NCI-H146 (cell line): ENCODE data around the gene ANKS6.

Experiments
- DNase-seq: peaks from one replicate; lab custom pipeline; 2025; lab: John Stamatoyannopoulos, UW

ANKS6 gene

DNA sequence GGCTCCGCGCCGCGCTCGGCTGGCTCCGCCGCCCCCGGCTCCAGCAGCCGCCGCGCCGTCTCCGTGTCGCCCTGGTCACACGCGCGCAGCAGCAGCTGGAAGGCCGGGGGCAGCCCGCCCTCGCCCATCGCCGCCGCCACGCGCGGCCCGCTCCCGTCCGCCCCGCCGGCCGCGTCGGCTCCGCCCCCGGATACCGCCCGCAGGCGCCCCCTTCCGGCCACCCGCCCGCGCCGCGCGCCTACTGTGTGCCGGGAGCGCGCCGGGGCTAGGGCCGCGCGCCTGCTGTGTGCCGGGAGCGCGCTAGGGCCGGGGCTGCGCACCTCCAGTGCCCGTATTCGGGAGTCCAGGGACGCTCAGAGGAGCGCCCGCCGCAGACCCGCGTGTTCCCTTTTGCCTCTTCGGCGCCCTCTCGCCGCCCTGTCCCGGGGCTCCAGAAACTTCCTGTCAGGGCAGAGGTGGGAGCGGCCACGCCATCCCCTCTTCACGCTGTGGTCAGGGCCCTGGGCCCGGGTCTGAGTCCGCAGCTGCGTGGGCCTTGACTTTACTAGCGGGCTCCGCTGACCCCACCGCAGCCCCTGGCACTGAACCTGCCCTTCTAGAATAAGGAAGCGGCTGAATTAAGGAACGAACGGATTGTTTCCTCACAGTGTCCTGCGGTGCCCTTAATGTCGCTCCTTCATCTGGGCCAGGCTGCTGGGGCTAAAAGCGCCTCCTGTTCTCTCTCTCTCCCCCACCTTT is at the start of gene ANKS6:
Gene ANKS6, minus strand, starts transcription at position 192 of the 738 bp plus-strand sequence. Its CDS starts 64 bp downstream, at position 128.
- peak; percentile 60 for DNase-seq

DNA sequence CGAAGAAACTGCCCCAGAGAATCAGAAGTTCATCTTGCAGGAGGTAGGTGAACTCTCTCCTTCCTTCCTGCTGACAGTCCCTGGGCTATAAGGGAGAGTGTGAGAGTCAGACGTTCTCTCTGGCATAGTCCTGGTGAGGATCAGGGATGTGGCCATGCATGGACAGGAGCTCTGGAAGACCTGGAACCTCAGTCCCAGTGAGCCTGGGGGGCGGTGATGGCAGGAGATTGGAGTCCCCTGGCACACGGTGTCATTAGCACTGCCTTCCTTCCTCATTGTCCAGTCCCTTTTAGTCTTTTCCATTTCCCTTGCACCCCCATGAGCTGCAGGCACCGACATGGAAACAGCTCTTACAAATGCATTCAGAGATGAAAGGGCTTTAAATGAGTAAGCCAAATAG is 49.7 kb upstream of the ANKS6 start:
- DNase-seq: no peak

DNA sequence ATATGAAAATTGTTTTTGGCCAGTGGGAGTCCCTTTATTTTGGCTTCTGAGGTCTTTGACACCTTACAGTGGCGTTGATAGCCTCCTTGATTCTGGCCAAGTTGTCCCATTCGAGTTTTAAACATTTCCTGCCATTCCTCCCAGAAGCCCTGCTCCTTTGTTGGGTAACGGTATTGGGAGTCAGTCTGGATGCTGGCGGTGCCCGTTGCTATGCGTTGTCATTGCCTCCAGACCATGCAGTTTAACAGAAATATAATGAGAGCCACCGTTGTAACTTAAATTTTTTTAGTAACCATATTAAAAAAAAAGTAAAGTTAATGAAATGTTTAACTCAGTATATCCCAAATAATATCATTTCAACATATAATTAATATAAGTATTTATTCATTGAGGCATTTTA is 46.2 kb upstream of the ANKS6 start:
- no peak for DNase-seq

DNA sequence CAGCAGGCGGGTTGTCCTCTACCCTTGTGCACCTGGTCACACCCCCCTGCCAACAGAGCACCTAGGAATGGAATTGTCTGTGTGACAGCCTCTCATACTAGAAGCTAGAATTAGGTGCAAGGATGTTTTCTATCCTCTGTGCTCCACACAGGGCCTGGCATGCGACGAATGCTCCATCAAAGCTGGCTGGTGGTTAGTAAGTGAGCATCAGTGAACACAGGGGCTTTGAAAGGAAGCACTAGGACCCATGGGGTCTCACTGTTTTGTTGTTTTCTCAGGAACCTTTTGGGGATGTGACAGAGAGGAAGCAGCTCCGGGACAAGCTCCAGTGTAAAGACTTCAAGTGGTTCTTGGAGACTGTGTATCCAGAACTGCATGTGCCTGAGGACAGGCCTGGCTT is 43.4 kb upstream of the ANKS6 start:
- DNase-seq: no peak

DNA sequence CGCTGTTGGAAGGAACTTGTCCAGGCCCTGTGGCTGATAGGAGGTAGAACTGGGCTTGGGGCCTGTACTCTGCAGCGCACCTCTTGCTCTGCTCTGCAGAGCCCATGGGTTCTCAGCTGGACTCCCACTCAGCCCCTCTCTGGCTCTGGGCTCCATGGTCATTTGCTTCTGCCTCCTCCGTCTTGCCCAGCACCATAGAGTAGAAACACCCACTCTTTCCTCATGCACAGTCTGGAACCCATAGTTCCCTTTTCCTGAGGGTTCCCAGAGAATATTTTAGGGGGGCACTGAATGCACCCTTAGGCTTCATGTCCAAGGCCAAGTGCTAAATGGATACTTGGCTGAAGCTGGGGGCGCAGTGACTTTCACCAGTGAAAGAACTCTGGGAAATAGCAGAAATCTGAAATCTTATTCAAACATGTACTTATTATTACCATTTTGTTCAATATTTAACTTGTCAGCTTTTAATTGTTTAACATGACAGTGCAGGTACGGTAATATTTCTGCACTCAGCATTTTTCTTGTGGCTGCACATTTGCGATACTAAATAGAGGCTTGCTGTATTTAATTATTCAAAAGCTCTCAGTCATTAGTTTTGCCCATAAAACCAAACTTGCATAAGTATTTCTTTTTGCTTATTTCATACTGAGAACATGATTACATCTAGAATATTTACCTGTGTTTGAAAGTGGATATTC is 42.7 kb upstream of the ANKS6 start:
- no peak for DNase-seq

DNA sequence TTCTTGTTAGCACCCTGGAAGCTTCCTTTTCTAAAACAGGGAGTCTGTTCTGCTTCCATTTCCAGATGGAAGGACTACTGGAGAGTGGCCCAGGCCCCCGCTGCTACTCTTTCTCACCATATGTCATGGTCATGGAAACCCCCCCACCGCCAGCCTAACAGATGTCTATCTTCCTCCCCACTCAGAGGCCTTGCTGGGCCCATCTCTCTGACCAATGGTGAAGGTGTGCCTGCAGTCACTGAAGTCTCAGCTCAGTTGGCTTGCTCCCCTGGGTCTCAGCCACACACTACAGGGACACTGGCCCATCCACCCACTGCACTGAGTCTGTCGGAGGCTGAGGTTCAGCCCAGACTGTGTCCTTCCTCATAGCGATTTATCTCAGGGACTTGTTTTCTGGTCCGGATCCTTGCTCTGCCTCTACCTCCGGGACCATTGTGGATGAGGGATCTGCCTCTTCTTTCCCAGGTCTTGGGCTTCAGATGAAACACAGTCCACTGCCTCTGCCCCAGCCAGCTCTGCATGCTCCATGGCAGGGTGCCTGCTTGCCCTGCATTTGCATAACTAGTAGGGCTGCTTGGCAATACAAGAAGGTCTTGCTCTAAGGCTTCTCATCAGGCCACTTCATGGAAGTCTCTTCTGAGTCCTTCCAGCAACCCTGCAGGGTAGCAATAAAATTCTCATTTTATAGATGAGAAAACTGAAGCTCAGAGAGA is 42.0 kb upstream of the ANKS6 start:
- DNase-seq: no peak

DNA sequence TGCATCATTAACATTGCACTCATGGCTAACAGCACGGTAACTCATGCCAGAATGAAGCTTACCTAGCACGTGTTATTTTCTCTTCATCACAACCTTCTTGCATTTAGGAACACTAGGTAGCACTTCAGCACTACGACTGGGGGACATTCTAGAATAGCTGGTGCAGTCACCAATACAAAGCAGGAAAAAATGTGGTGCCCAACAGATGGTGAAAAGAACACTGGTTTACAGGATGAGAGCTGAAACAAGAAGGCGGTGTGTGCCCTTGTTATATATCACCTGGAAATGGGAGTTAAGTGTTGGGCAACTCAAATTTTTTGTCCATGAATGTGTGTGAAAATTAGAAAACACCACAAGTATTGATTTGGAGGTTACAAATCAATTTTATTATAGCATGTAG is 41.2 kb upstream of the ANKS6 start:
- DNase-seq: no peak

DNA sequence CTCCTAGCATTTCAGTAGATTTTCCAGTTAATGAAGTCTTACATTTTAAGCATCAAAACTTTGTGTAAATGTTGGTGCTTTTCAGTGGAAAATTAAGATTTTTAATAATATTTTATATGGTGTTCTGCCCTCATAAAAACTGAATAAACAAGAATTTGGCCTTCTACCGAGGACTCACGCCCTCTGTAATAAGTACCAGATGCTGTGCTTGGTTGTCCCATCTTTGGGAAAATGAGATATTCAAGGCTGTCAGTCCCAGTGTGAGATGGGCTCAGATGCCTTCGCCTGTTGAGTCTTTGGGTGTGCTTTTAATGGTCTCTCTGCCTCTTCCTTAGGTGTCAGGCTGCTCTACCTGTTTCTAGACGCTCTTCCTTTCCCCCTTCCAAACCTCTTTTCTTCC is 39.9 kb upstream of the ANKS6 start:
- no peak for DNase-seq

DNA sequence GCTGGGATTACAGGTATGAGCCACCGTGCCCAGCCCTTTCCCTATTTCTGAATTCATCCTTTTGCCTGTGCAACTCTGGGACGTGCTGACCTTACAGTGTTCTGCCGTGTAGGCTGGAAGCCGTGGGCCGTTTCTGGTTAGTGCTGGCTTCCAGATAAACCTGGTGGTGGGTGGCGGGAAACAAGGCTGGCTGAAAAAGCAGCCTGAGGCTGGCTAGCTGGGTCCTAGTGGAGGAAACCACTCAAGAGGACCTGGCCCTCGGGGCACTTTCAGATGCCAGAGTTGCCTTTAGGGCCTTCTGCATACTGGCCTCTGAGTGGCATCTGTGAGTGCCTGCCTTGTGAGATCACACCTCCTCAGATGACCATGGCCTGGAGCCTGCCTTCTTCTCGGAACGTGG is 38.0 kb upstream of the ANKS6 start:
- no peak for DNase-seq

DNA sequence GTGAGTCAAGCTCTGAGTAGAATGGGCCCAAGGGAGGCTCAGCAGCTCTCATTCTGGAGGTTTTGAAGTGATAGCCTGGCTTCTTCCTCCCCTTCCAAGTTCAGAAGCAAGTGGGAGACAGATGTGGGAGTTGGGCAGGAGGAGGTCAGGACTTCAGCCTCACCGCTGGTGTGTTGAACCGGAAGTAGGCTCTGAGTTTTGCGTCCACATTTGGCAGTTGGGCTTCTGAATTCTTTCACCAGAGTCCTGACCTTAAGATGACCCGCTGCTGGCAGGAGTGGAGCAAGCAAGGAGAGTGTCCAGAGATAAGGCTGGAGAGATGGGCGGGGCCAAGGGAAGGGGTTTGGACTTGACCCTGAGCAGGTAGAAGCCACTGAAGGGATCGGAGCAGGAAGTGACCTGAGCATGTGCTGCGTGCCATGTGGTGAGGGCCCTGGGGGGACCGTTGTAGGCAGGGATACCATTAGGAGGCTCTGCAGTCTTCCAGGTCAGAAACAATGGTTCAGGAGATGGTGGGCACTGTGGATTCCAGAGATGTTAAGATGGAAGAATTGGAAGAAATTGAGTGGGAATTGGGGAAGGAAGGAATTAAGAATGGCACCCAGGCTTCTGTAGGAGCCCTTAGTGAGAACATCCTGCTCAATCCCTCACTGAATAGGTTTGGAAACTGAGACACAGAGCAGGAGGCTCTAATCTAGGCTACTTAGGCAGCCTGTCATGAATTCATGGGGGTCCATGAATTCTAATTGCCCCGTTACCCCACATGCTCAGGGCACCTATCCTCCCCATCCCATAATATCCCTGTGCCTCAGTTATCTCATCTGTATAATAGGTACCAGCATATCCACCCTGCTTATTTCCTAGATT is 37.0 kb upstream of the ANKS6 start:
- DNase-seq: no peak

DNA sequence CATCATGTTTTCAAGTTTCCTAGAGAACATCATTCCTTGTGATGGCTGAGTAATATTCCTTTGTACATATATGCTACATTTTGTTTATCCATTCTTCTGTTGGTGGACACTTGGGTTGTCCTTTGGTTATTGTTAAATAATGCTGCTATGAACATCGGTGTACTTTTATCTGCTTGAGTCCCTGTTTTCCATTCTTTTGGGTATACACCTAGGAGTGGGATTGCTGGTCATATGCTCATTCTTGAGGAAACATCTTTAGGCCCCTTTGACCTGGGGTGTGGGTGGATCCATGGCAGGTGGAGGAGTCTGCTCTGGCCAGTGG is 36.4 kb upstream of the ANKS6 start:
- no peak for DNase-seq

DNA sequence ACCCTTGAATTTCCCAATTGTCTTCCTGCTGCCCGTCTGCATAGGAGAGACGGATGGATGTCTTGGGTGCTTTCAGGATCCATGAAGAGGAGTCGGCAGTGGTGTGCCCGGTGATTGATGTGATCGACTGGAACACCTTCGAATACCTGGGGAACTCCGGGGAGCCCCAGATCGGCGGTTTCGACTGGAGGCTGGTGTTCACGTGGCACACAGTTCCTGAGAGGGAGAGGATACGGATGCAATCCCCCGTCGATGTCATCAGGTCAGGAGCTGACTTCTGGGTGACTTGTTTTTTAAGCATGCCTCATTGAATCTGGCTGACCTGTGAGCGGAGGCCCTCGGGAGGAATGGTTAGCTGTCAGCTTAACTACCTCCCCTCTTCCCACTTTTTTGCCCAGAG is 35.3 kb upstream of the ANKS6 start:
- DNase-seq: no peak

DNA sequence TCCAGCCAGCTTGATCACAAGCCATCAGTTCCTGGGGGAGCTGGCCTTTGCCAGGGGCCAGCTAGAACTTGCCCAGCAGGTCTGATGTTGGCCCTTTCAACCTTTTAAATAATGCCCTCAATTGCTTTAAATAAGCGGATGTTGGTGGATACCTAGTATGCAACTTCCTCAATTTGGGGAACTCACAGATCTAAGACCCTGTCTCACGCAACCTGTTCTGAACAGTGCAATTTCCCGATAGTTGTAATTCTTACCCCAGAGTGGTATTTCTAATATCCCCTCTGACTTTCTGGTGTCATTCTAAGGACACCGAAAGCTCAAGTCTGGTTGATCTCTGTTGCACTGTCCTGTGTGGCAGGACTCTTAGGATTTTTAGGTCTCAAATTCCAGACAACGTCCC is 34.2 kb upstream of the ANKS6 start:
- DNase-seq: no peak

DNA sequence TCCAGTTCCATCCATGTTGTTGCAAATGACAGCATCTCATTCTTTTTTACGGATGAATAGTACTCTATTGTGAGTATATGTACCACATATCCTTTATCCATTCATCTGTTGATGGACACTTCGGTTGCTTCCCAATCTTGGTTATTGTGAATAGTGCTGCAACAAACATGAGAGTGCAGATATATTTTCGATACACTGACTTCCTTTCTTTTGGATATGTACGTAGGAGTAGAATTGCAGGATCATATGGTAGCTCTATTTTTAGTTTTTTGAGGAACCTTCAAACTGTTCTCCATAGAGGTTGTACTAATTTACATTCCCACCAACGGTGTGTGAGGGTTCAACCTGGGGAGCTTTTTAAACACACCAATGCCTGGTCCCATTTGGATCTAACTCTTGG is 33.4 kb upstream of the ANKS6 start:
- DNase-seq: no peak

DNA sequence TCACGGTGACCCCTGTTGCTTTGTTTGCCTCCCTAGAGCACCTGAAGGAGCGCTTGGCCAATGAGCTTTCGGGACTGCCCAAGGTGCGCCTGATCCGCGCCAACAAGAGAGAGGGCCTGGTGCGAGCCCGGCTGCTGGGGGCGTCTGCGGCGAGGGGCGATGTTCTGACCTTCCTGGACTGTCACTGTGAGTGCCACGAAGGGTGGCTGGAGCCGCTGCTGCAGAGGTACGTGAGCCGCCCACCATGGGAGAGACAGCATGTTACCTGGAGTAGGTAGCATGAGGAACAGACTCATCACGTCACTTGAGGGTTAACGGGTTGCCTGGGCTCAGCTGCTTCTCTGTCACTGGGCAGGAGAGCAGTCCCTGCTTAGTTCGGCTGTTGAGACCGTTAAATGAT is 30.4 kb upstream of the ANKS6 start:
- DNase-seq: no peak

DNA sequence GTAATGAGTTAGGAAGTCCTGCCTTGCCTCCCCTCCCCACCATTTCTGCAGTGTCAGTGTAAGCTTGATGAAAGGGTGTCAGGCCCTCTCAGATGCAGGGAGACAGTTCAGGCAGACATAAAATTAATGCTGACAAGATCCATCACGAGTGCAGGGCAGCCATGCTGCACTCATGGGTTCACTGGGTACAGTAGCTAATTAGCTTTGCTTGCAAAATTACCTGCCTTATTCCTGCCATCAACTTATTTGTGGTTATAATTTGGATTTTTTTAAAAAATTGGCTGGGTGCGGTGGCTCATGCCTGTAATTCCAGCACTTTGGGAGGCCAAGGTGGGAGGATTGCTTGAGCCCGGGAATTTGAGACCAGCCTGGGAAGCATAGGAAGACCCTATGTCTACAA is 29.1 kb upstream of the ANKS6 start:
- DNase-seq: no peak

DNA sequence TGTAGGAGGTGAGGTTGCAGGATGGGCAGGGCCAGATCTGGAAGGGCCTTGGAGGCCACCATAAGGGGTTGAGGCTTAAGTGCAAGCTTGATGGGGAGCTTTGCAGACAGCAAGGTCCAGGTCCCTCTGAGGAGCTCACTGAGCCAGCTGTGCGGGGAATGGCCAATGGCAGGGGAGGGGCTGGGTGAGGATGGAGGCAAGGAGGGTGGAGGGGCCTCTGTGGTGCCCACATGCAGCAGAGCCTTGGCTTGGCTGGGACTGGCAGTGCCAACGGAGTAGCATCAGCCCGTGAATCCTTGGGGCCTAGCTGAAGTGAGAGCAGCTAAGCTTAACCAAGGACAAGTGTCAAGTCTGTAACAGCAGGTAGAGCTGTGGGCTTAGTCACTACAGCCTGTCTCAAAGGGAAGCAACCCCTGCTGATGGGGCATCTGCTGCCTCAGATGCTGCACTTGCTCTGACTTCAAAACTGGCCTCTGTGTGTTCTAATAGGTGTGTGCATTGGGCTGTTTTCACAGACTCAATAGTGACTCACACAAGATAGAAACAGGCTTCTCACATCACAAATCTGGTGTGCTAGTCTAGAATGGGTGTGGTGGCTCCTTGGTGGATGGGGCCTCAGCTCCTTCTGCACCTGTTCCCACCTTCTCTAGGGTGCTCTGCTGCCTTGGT is 27.4 kb upstream of the ANKS6 start:
- no peak for DNase-seq

DNA sequence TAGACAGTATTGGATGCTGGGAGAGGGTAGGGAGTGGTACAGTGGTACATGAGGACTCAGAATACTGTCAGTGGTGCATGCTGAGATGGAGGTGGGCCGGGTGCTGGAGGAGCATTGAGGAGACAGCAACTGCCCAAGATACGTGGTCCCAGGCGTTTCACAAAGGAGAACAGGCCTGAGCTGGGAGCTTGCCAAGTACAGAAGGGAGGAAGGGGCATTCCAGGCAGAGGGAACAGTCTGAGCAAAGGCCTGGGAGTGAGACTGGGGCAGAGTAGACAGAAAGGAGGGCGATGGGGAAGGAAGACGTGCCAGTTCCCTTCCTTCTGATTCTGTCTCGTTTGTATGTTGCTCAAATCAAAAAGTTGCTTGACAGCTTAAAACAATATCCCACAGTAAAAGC is 26.3 kb upstream of the ANKS6 start:
- DNase-seq: no peak

DNA sequence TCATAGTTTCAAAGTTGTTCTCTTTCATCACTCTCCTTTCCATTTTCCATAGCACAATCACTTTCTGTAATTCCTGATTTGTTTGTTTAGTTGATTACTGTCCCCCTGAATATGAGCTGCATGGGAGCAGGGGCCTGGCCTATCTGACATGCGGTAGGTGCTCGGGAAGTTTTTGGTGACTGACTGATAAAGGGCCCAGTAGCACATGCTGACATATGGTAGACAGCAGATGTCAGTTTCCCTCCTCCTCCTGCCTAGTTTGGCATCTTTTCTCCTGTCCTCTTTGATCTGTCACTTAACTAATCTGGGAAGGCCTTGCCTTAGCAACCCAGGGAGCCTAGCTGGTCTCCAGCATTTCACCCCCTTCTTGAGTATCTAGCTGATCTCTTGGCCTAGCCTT is 25.5 kb upstream of the ANKS6 start:
- DNase-seq: no peak

DNA sequence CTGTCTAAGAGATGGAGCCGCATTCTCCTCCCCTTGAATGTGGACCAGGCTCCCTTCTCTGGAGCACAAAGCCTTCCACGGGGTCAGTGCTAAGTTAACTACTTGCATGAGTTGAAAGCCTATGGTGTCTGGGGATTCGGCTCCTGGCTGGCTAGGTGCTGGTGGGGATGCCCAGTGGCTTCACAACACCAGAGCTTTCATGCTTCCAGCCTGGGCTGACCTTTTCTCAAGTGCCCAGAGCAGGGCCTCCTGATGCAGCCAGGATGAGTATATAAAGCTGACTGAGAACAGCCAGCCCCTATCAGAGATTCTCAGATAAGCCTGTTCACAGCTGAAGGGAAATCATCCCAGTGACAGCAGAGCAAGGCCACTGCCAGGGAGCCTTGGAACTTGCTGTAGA is 22.9 kb upstream of the ANKS6 start:
- DNase-seq: no peak

DNA sequence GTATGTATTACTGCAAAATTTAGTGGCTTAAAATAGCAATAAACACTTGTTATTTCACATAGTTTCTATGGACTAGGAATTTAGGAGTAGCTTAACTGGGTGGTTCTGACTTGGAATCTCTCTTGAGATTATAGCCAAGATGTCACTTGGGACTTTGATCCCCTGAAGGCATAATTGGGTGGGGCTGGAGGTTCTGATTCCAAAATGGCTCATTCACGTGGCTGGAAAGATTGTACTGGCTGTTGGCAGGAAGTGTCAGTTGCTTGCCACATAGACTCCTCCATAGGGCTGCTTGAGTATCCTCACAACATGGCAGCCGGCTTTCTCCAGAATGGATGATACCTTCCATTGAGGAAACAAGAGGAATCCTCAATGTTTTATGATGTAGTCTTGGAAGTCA is 22.4 kb upstream of the ANKS6 start:
- DNase-seq: no peak

DNA sequence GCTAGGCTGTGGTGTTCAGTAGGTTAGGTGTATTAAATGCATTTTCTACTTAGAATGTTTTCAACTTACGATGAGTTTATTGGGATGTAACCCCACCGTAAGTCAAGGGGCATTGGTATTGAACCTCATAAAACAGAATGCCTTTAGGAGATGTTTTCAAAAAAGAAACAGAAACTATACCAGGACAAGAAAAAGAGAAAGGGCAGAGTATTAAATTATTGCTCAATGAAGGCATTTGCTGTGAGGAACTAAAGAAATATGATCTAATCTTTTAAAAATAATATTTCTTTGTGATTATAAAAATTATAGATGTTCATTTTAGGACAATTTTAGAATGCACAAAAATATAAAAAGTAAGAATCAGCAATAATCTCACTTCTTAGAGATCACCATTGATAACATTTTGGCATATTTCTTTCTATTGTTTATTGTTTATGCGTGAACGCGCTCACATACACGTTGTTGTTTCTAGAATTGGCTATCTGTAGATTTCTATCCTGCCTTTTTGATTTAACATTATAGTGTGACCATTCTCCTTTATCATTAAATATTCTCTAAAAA is 19.1 kb upstream of the ANKS6 start:
- no peak for DNase-seq
